Liver (tissue), 9 donors: ENCODE results near the gene BCAN. TPM values are rescaled to one million over a fixed set of nuclear protein-coding genes. Genes with fewer than 3 reads are reported as not detected.

Source experiments
- DNase-seq: peaks from one replicate; pipeline ENCODE4 v3.0.0-alpha.2; 2017; ENCODE audit warnings: low spot score
- H3K27ac ChIP-seq, 2 donors: one replicate each; pipeline ENCODE4 v1.7.0; 2013; ENCODE audit warnings: inconsistent platforms in 2 of 2, low read length in 2 of 2, control low read depth in 1 of 2, low read depth in 1 of 2, mild to moderate bottlenecking in 1 of 2
- H3K27me3 ChIP-seq, 4 donors: one replicate each; pipeline versions ENCODE4 v1.6.1 to v1.7.0; 2013; ENCODE audit warnings: low read length in 3 of 4, inconsistent platforms in 1 of 4, mild to moderate bottlenecking in 1 of 4, moderate library complexity in 1 of 4; ENCODE audit not compliant: control insufficient read depth in 4 of 4, insufficient read depth in 4 of 4
- H3K36me3 ChIP-seq, 4 donors: one replicate each; pipeline versions ENCODE4 v1.6.1 to v1.7.0; 2013; ENCODE audit warnings: low read length in 3 of 4, mild to moderate bottlenecking in 3 of 4, low read depth in 1 of 4, moderate library complexity in 1 of 4; ENCODE audit not compliant: control insufficient read depth in 4 of 4, insufficient read depth in 3 of 4
- H3K4me1 ChIP-seq, 4 donors: one replicate each; pipeline versions ENCODE4 v1.6.1 to v1.7.0; 2013; ENCODE audit warnings: low read length in 3 of 4, mild to moderate bottlenecking in 3 of 4, moderate library complexity in 1 of 4; ENCODE audit not compliant: control insufficient read depth in 4 of 4, insufficient read depth in 4 of 4
- H3K4me3 ChIP-seq, 3 donors: one replicate each; pipeline versions ENCODE4 v1.6.1 to v1.7.0; 2013; ENCODE audit warnings: low read length in 3 of 3, control low read depth in 1 of 3, low read depth in 1 of 3, mild to moderate bottlenecking in 1 of 3
- H3K9ac ChIP-seq, 2 donors: one replicate each; pipeline ENCODE4 v1.7.0; 2013; ENCODE audit warnings: low read length in 2 of 2, mild to moderate bottlenecking in 2 of 2, moderate library complexity in 2 of 2, control low read depth in 1 of 2, low read depth in 1 of 2
- H3K9me3 ChIP-seq, 4 donors: one replicate each; pipeline versions ENCODE4 v1.6.1 to v1.7.0; 2013; ENCODE audit warnings: low read length in 3 of 4; ENCODE audit not compliant: control insufficient read depth in 4 of 4
- CTCF ChIP-seq: fragments of 150-350 bp; IDR thresholded peaks from 2 replicates; pipeline ENCODE4 v1.5.1; 2017; ENCODE audit warnings: improper control_type of control experiment, low read depth, low read length; ENCODE audit not compliant: missing input control
- FOXA2 ChIP-seq: IDR thresholded peaks from 2 replicates; pipeline ENCODE4 v1.6.1; 2016; ENCODE audit warnings: antibody characterized with exemption
- GABPA ChIP-seq, 2 donors: IDR thresholded peaks in 1 of 2; conservative IDR thresholded peaks in 1 of 2; 2 replicates each; pipeline ENCODE4 v1.6.1; 2016; ENCODE audit warnings: antibody characterized with exemption in 2 of 2, mild to moderate bottlenecking in 1 of 2, moderate library complexity in 1 of 2
- HNF4A ChIP-seq, 2 donors: conservative IDR thresholded peaks; 2 replicates each; pipeline ENCODE4 v1.6.1; 2016; ENCODE audit warnings: antibody characterized with exemption in 2 of 2, mild to moderate bottlenecking in 2 of 2
- MAX ChIP-seq: IDR thresholded peaks from 2 replicates; pipeline ENCODE4 v1.6.1; 2016; ENCODE audit warnings: antibody characterized with exemption
- RAD21 ChIP-seq, 2 donors: IDR thresholded peaks; 2 replicates each; pipeline ENCODE4 v1.6.1; 2016; ENCODE audit warnings: antibody characterized with exemption in 2 of 2, mild to moderate bottlenecking in 2 of 2
- TAF1 ChIP-seq: conservative IDR thresholded peaks from 2 replicates; pipeline ENCODE4 v1.6.1; 2016; ENCODE audit warnings: antibody characterized with exemption, mild to moderate bottlenecking
- YY1 ChIP-seq: IDR thresholded peaks from 2 replicates; pipeline ENCODE4 v1.6.1; 2016; ENCODE audit warnings: antibody characterized with exemption, mild to moderate bottlenecking
- ZBTB33 ChIP-seq: IDR thresholded peaks from 2 replicates; pipeline ENCODE4 v1.6.1; 2016; ENCODE audit warnings: antibody characterized with exemption
- WGBS: extraction: QIAGEN DNeasy Blood & Tissue Kit; methylation state at CpG from one replicate; pipeline ENCODE4 v1.1.7; 2013; 5-methylcytosine and 5-hydroxymethylcytosine counted together
- polyA plus RNA-seq, 2 donors: library from polyadenylated mRNA; stranded (reverse) in 1 of 2; unstranded in 1 of 2; fragments of 200-250 nt in 1 of 2; fragments of >200 nt in 1 of 2; fragmentation: Nextera tagmentation in 1 of 2; extraction: Ambion mirVana in 1 of 2; gene quantifications; one replicate each; pipeline versions ENCODE4 v1.2.1 to v1.2.3, GENCODE V29; 2013 to 2015
- total RNA-seq, 2 donors: library from RNA; depleted of rRNA; stranded (reverse); fragments of >200 nt; gene quantifications; one replicate each; pipeline ENCODE4 v1.2.3, GENCODE V29; 2014
- donor health status: healthy.
- donor health status: healthy.
- donor health status: healthy.
- donor health status: healthy.
- donor health status: healthy.

The BCAN gene
- total RNA-seq (not detected), polyA plus RNA-seq (under 1 TPM in 1 of 2 donors, not detected in 1; 0.02 TPM)

- DNase-seq: no peak
- peak within 1 kb of the TSS in 1 of 3 donors; percentile 32 for H3K4me3 ChIP-seq
These were observed at the start of gene BCAN for GRCh38 chr1:156641761-156642264. Gene BCAN, plus strand, starts transcription at chr1:156642117. Its CDS starts 3,938 bp downstream, at chr1:156646055.

GRCh38 chr1:156592158-156592909, 49.6 kb upstream of the BCAN start:
- TF ChIP-seq TAF1 (no peak), RAD21 (IDR thresholded peaks at IDR 0.05) (no peak), ZBTB33 (no peak), YY1 (no peak)
- Histone ChIP-seq H3K4me3 (peak overlapping the region; percentile 57 to 83 (median 72)), H3K27ac (peak overlapping the region; percentile 66 to 77), H3K4me1 (peaks cover 3 to 15% (median 9%) of the 10 kb centered on the region in 4 donors), H3K36me3 (peaks cover 6 to 28% (median 13%) of the 10 kb centered on the region in 4 donors), H3K9ac (peak overlapping the region; percentile 60 to 68), H3K9me3 (no peaks in the 10 kb centered on the region), H3K27me3 (no peaks in the 10 kb centered on the region)
- DNase-seq: no peak
- WGBS: 65% methylated on average over 16 of the region's 16 CpGs

More at GRCh38 chr1:156641761-156642264, at the start of gene BCAN:
- no peak within 1 kb of the TSS for H3K9ac ChIP-seq
- H3K27me3 ChIP-seq: peaks cover 4 to 16% (median 7%) of the 10 kb centered on the region in 4 donors
- H3K36me3 ChIP-seq: no peaks in the 10 kb centered on the region
- H3K9me3 ChIP-seq: no peaks in the 10 kb centered on the region
- WGBS: 4% methylated on average over 46 of the region's 46 CpGs
- TF ChIP-seq GABPA (IDR thresholded peaks at IDR 0.05 in 1 of 2, conservative IDR thresholded peaks at IDR 0.05 in 1 of 2): no peak
- H3K4me1 ChIP-seq: peaks cover 0 to 6% (median 0%) of the 10 kb centered on the region in 4 donors
- no peak within 1 kb of the TSS for H3K27ac ChIP-seq

- no peaks in the 10 kb centered on the region for H3K27me3 ChIP-seq
- H3K27ac ChIP-seq: no peak overlapping the region
- no peak overlapping the region for H3K9ac ChIP-seq
- H3K4me3 ChIP-seq: no peak overlapping the region
- H3K4me1 ChIP-seq: peaks cover 3 to 15% (median 9%) of the 10 kb centered on the region in 4 donors
- WGBS: 87% methylated on average over 8 of the region's 8 CpGs
- TF ChIP-seq HNF4A (conservative IDR thresholded peaks at IDR 0.05) (no peak), ZBTB33 (no peak), MAX (no peak), CTCF (no peak), FOXA2 (no peak)
- no peaks in the 10 kb centered on the region for H3K9me3 ChIP-seq
- DNase-seq: no peak
- peaks cover 7 to 33% (median 15%) of the 10 kb centered on the region in 4 donors for H3K36me3 ChIP-seq
These were observed 48.8 kb upstream of the BCAN start for GRCh38 chr1:156592910-156593660.
